Measurements from ENCODE around the gene METTL8.
A peak's percentile ranks its signal among the peaks of the same experiment; 100 is the strongest.

METTL8 gene

GRCh38 chr2:171323971-171324528 is 109.7 kb downstream of the METTL8 start:
- no peak overlapping the region for H3K4me2 ChIP-seq (ENCODE audit: low read length)
- no peak overlapping the region for H3K4me3 ChIP-seq (ENCODE audit: low read length)
- no CpG with 5 or more reads among the region's 5 CpGs for WGBS (ENCODE audit: extremely low coverage, insufficient coverage, low lambda C conversion rate)
- no peak overlapping the region for H4K8ac ChIP-seq (ENCODE audit: low read depth, low read length)
- H2BK120ac ChIP-seq (ENCODE audit: low read depth, low read length): no peak overlapping the region
- no peak overlapping the region for H3K18ac ChIP-seq (ENCODE audit: low read length)
- no peaks in the 10 kb centered on the region for H3K79me1 ChIP-seq (ENCODE audit: low read length)
- no peak overlapping the region for H2BK15ac ChIP-seq (replicated peaks; ENCODE audit: low read depth)
- no peak overlapping the region for H3K56ac ChIP-seq (ENCODE audit: low read length)
- H3K27me3 ChIP-seq (ENCODE audit: insufficient read depth, low read length, poor library complexity): no peaks in the 10 kb centered on the region
- peaks cover 11% of the 10 kb centered on the region for H3K4me1 ChIP-seq (ENCODE audit: control insufficient read depth, low read depth, low read length)
- no peak overlapping the region for H4K5ac ChIP-seq (ENCODE audit: low read length)
- no peak for DNase-seq
- H3K79me2 ChIP-seq (ENCODE audit: control insufficient read depth, insufficient read depth, low read length): no peaks in the 10 kb centered on the region
- H3K23ac ChIP-seq (ENCODE audit: low read length): no peak overlapping the region
- H3K4ac ChIP-seq (ENCODE audit: low read depth, low read length): no peak overlapping the region
- no peak overlapping the region for H2BK5ac ChIP-seq (ENCODE audit: low read length)
- no peak overlapping the region for H3K27ac ChIP-seq (ENCODE audit: low read depth, low read length)
- H3K9ac ChIP-seq (ENCODE audit: low read length): no peak overlapping the region
- no peaks in the 10 kb centered on the region for H3K36me3 ChIP-seq (ENCODE audit: control insufficient read depth, insufficient read depth, low read length)
- no peak overlapping the region for H2AK5ac ChIP-seq (ENCODE audit: low read length)

- H3K4me1 ChIP-seq (ENCODE audit: control insufficient read depth, low read depth, low read length): peaks cover 15% of the 10 kb centered on the region
- H3K79me2 ChIP-seq (ENCODE audit: control insufficient read depth, insufficient read depth, low read length): no peaks in the 10 kb centered on the region
- H3K79me1 ChIP-seq (ENCODE audit: low read length): no peaks in the 10 kb centered on the region
- no peak overlapping the region for H3K9ac ChIP-seq (ENCODE audit: low read length)
- H4K5ac ChIP-seq (ENCODE audit: low read length): no peak overlapping the region
- H3K56ac ChIP-seq (ENCODE audit: low read length): no peak overlapping the region
- H3K27me3 ChIP-seq (ENCODE audit: insufficient read depth, low read length, poor library complexity): no peaks in the 10 kb centered on the region
- no peak overlapping the region for H2BK15ac ChIP-seq (replicated peaks; ENCODE audit: low read depth)
- no peak overlapping the region for H3K23ac ChIP-seq (ENCODE audit: low read length)
- H2AK5ac ChIP-seq (ENCODE audit: low read length): no peak overlapping the region
- no peak overlapping the region for H3K18ac ChIP-seq (ENCODE audit: low read length)
- H3K36me3 ChIP-seq (ENCODE audit: control insufficient read depth, insufficient read depth, low read length): no peaks in the 10 kb centered on the region
- H2BK5ac ChIP-seq (ENCODE audit: low read length): no peak overlapping the region
- H3K27ac ChIP-seq (ENCODE audit: low read depth, low read length): no peak overlapping the region
- no peak overlapping the region for H3K4me2 ChIP-seq (ENCODE audit: low read length)
- no peak for DNase-seq
- H3K4ac ChIP-seq (ENCODE audit: low read depth, low read length): no peak overlapping the region
- no peak overlapping the region for H2BK120ac ChIP-seq (ENCODE audit: low read depth, low read length)
- WGBS (ENCODE audit: extremely low coverage, insufficient coverage, low lambda C conversion rate): no CpG with 5 or more reads among the region's 4 CpGs
- H3K4me3 ChIP-seq (ENCODE audit: low read length): no peak overlapping the region
- H4K8ac ChIP-seq (ENCODE audit: low read depth, low read length): no peak overlapping the region
Observed at GRCh38 chr2:171322928-171323327, 110.9 kb downstream of the METTL8 start.

- H3K4ac ChIP-seq (ENCODE audit: low read depth, low read length): no peak overlapping the region
- no peak overlapping the region for H3K4me3 ChIP-seq (ENCODE audit: low read length)
- peak overlapping the region; percentile 44 for H3K56ac ChIP-seq (ENCODE audit: low read length)
- no peaks in the 10 kb centered on the region for H3K27me3 ChIP-seq (ENCODE audit: insufficient read depth, low read length, poor library complexity)
- H3K9ac ChIP-seq (ENCODE audit: low read length): no peak overlapping the region
- DNase-seq: no peak
- H3K27ac ChIP-seq (ENCODE audit: low read depth, low read length): no peak overlapping the region
- no peaks in the 10 kb centered on the region for H3K36me3 ChIP-seq (ENCODE audit: control insufficient read depth, insufficient read depth, low read length)
- H4K8ac ChIP-seq (ENCODE audit: low read depth, low read length): no peak overlapping the region
- H2AK5ac ChIP-seq (ENCODE audit: low read length): peak overlapping the region; percentile 40
- H3K4me1 ChIP-seq (ENCODE audit: control insufficient read depth, low read depth, low read length): peaks cover 18% of the 10 kb centered on the region
- no peak overlapping the region for H2BK15ac ChIP-seq (replicated peaks; ENCODE audit: low read depth)
- no peak overlapping the region for H3K4me2 ChIP-seq (ENCODE audit: low read length)
- H4K5ac ChIP-seq (ENCODE audit: low read length): no peak overlapping the region
- H3K79me2 ChIP-seq (ENCODE audit: control insufficient read depth, insufficient read depth, low read length): no peaks in the 10 kb centered on the region
- H3K79me1 ChIP-seq (ENCODE audit: low read length): no peaks in the 10 kb centered on the region
- no peak overlapping the region for H2BK5ac ChIP-seq (ENCODE audit: low read length)
- no peak overlapping the region for H3K23ac ChIP-seq (ENCODE audit: low read length)
- peak overlapping the region; percentile 24 for H3K18ac ChIP-seq (ENCODE audit: low read length)
- H2BK120ac ChIP-seq (ENCODE audit: low read depth, low read length): no peak overlapping the region
Observed at GRCh38 chr2:171320731-171321130, 113.1 kb downstream of the METTL8 start.

GRCh38 chr2:171320208-171320621 is 113.6 kb downstream of the METTL8 start:
- Histone ChIP-seq H2BK15ac (replicated peaks; ENCODE audit: low read depth) (peak overlapping the region; percentile 13), H3K56ac (ENCODE audit: low read length) (peak overlapping the region; percentile 56), H3K4ac (ENCODE audit: low read depth, low read length) (peak overlapping the region; percentile 79), H2BK5ac (ENCODE audit: low read length) (peak overlapping the region; percentile 54), H3K27me3 (ENCODE audit: insufficient read depth, low read length, poor library complexity) (no peaks in the 10 kb centered on the region), H2AK5ac (ENCODE audit: low read length) (no peak overlapping the region), H3K4me1 (ENCODE audit: control insufficient read depth, low read depth, low read length) (peaks cover 18% of the 10 kb centered on the region), H2BK120ac (ENCODE audit: low read depth, low read length) (peak overlapping the region; percentile 29), H3K18ac (ENCODE audit: low read length) (peak overlapping the region; percentile 86), H4K5ac (ENCODE audit: low read length) (no peak overlapping the region), H3K4me2 (ENCODE audit: low read length) (no peak overlapping the region), H3K23ac (ENCODE audit: low read length) (no peak overlapping the region), H4K8ac (ENCODE audit: low read depth, low read length) (no peak overlapping the region), H3K79me2 (ENCODE audit: control insufficient read depth, insufficient read depth, low read length) (no peaks in the 10 kb centered on the region), H3K27ac (ENCODE audit: low read depth, low read length) (peak overlapping the region; percentile 70), H3K36me3 (ENCODE audit: control insufficient read depth, insufficient read depth, low read length) (no peaks in the 10 kb centered on the region), H3K9ac (ENCODE audit: low read length) (no peak overlapping the region), H3K4me3 (ENCODE audit: low read length) (no peak overlapping the region), H3K79me1 (ENCODE audit: low read length) (no peaks in the 10 kb centered on the region)
- DNase-seq: peak; percentile 45
- no CpG with 5 or more reads among the region's 5 CpGs for WGBS (ENCODE audit: extremely low coverage, insufficient coverage, low lambda C conversion rate)

- no peak overlapping the region for H4K5ac ChIP-seq (ENCODE audit: low read length)
- no peak overlapping the region for H3K4ac ChIP-seq (ENCODE audit: low read depth, low read length)
- no peak overlapping the region for H2BK15ac ChIP-seq (replicated peaks; ENCODE audit: low read depth)
- H3K9ac ChIP-seq (ENCODE audit: low read length): no peak overlapping the region
- peak; percentile 95 for DNase-seq
- peak overlapping the region; percentile 65 for H3K18ac ChIP-seq (ENCODE audit: low read length)
- no peaks in the 10 kb centered on the region for H3K79me1 ChIP-seq (ENCODE audit: low read length)
- no peak overlapping the region for H2BK120ac ChIP-seq (ENCODE audit: low read depth, low read length)
- H3K27ac ChIP-seq (ENCODE audit: low read depth, low read length): peak overlapping the region; percentile 85
- no peak overlapping the region for H3K4me3 ChIP-seq (ENCODE audit: low read length)
- WGBS (ENCODE audit: extremely low coverage, insufficient coverage, low lambda C conversion rate): no CpG with 5 or more reads among the region's 12 CpGs
- no peak overlapping the region for H3K23ac ChIP-seq (ENCODE audit: low read length)
- H2BK5ac ChIP-seq (ENCODE audit: low read length): peak overlapping the region; percentile 97
- H3K4me1 ChIP-seq (ENCODE audit: control insufficient read depth, low read depth, low read length): peaks cover 18% of the 10 kb centered on the region
- no peaks in the 10 kb centered on the region for H3K79me2 ChIP-seq (ENCODE audit: control insufficient read depth, insufficient read depth, low read length)
- H3K36me3 ChIP-seq (ENCODE audit: control insufficient read depth, insufficient read depth, low read length): no peaks in the 10 kb centered on the region
- peak overlapping the region; percentile 84 for H3K56ac ChIP-seq (ENCODE audit: low read length)
- H3K27me3 ChIP-seq (ENCODE audit: insufficient read depth, low read length, poor library complexity): no peaks in the 10 kb centered on the region
- no peak overlapping the region for H4K8ac ChIP-seq (ENCODE audit: low read depth, low read length)
- H2AK5ac ChIP-seq (ENCODE audit: low read length): no peak overlapping the region
- H3K4me2 ChIP-seq (ENCODE audit: low read length): peak overlapping the region; percentile 33
Observed at GRCh38 chr2:171319164-171319810, 114.5 kb downstream of the METTL8 start.

All from mesendoderm (in vitro differentiated cells).